ENCODE measurements around the gene POLA1.

POLA1 gene

DNA sequence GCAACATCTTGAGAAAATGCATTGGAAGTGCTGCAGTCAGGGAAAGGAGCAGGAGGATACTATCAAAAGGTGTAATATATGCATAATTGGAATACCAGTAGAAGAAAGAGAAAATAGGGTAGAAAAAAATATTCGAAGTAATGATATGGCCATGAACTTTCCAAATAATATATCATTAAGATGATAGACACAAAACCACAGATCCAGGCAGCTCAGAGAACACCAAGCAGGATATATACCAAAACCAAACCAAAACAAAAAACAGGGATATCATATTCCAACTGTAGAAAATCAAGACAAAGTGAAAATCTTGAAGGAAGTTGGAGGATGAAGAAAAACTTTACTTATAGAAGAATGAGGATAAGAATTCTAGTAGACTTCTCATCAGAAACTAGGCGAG, 9.7 kb upstream of the POLA1 start:
- DNase-seq (ENCODE audit: low read depth in 3 of 3): no peak

DNA sequence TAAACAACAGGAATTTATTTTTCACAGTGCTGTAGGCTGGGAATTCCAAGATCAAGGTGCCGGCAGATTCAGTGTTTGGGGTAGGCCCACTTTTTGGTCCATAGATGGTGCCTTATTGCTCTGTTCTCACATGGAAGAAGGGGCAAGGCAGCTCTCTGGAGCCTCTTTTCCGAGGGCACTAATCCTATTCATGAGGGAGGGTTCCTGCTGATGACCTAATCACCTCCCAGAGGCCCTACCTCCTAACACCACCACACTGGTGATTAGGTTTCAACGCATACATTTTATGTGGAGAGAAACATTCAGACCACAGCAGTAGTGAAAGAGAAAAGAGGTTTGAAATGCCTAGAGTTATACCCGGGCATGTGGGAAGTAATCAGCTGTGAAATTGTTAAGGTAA, 1.4 kb upstream of the POLA1 start:
- DNase-seq (ENCODE audit: low read depth in 3 of 3): no peak

DNA sequence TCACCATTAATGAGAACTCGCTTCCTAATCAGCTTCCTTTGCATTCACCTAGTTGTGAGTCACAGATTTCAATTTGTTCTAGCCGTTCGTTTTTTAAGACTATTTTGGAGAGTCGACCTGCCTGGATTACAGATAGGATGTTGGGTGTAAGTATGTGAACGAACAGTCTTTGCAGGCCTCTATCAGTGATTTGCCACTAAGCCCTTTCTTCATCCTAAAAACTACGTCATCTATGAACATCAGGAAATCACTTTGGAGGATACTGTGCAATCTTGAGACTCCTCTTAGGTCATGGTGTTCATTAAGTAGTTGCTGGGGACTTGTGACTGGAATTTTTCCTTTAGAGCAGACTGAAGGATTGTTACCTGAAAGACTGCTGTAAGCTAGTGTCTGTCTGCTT, 1.1 kb downstream of the POLA1 start:
- no peak for DNase-seq (ENCODE audit: low read depth in 3 of 3)

- DNase-seq (ENCODE audit: low read depth in 3 of 3): no peak
Measured at GRCh38 chrX:24696294-24696693, 2.6 kb downstream of the POLA1 start.

DNA sequence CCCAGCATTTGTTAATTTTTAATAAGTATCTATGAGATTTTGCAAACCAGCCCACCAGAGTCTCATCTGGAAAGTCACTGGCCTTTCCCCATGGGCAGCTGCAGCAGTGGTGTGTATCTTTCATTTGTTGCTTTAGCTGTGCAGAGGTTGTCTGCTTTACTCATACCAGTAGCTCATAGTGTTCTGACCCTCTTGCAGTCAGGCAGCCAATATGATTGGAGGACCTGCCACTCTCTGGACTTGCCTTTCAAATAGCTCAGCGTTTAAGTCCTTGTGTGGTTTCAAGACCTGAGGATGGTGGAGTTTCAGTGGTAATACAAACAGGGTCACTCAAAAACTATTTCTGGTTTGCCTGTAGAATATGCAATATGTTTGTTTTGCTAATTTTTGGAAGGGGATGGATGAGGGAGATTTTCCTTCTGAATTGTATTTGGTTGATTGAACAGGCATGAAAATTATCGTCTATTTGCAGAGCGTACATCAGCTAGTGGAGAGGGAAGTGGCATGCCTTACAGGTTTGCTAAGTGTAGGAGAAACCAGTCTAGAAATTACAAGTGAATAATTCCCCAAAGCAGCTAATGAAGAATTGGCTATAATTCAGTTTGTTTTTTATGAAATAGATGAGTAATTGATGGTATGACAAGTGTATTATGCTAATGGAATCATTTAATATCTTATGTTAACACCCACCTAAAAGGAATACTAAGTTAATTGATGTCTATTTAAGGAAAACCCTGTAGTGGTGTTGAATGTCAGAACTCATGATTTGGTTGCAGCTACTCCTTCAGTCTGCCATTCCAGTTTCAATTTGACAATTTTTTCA, 8.9 kb downstream of the POLA1 start:
- DNase-seq (ENCODE audit: low read depth in 3 of 3): no peak

DNA sequence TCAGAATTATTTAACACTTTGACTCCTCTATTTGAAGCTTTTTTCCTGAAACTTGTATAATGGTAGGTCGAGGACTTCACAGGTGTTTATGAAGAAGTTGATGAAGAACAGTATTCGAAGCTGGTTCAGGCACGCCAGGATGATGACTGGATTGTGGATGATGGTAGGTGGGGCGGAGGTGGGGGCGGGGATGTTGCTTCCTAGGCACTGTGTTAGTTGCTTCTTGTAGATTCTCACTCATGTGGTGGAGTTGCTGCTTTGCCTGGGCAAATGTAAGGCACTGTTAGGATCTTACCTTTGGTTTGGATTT, 9.4 kb downstream of the POLA1 start:
- no peak for DNase-seq (ENCODE audit: low read depth in 3 of 3)

GRCh38 chrX:24718771-24719170, 25.1 kb downstream of the POLA1 start:
- no peak for DNase-seq (ENCODE audit: low read depth in 3 of 3)

DNA sequence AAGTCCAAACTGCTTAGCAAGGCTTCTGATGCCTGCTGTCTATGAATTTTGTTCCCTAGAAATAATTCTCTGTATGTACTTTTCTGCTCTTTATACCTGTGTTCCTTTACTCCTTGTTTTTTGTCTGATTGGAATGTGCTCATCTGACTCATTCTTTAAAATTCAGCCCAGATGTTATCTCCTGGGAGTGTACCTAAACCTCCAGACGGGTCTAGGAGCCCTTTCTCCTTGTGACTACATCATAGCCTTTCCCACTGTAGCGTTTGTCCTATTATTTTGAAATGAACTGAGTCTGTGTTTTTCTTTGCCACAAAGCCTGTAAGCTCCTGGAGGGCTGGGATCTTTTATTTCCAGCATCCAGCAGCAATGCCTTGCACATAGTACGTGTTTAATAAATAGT, 26.3 kb downstream of the POLA1 start:
- no peak for DNase-seq (ENCODE audit: low read depth in 3 of 3)

- no peak for DNase-seq (ENCODE audit: low read depth in 3 of 3)
Measured at GRCh38 chrX:24728530-24728929, 34.8 kb downstream of the POLA1 start.

DNA sequence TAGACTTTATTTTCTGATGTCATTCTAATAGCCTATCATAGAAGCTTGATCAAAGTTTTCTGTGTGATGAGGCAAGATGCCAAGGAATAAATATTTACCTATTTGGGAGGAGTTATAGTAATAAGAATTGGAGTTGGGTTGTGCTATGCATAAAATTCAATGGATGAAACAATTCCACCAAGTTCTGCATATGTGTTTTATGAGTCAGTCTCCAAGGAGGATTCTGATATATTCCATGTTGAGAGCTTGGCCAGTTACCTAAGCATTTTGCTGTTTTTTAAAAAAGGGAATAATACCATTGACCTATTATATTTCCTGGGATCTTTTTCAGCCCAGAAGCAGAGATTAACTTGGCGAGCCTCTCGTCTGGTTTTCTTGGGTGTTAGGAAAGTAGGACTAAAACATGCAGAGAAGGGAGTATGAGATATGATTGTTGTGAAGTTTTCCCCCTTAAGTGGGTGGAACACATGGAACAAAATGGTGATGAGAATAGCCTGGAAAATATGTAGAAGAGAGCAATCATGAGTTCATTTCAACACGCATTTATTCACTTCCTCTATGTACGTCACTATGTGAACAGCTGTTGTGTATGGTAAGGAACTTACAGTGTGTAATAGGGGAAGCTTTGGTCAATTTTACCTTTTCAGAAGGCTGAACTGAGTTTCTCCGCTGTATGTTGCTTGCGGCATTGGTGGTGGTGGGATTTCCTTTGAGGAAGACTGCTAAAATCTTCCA, 39.2 kb downstream of the POLA1 start:
- DNase-seq (ENCODE audit: low read depth in 3 of 3): no peak

GRCh38 chrX:24741330-24741729, 47.6 kb downstream of the POLA1 start:
- DNase-seq (ENCODE audit: low read depth in 3 of 3): no peak

GRCh38 chrX:24748196-24748595, 54.5 kb downstream of the POLA1 start:
- DNase-seq (ENCODE audit: low read depth in 3 of 3): no peak

- DNase-seq (ENCODE audit: low read depth in 3 of 3): no peak
Measured at GRCh38 chrX:24759786-24760185, 66.1 kb downstream of the POLA1 start.

- DNase-seq (ENCODE audit: low read depth in 3 of 3): no peak
Measured at GRCh38 chrX:24760363-24761000, 66.8 kb downstream of the POLA1 start.

DNA sequence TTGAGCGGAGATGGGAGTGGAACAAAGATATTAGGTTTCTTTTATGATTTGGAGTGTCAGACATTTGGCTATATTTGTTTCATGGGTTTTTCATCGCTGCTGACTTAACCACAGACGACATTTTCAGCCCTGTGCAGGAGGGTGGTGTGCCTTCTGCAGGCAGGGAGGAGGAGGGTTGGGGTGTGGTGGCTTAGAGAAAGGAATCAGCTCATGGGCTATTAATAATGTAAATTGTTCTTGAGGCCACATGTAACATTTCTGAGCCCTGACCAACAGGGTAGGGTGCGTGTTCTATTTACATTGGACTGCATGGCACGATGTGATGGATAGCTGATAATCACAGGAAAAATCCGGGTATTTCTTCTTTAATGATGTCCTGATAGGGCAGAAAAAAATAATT, 67.6 kb downstream of the POLA1 start:
- no peak for DNase-seq (ENCODE audit: low read depth in 3 of 3)

GRCh38 chrX:24763989-24764388, 70.3 kb downstream of the POLA1 start:
- DNase-seq (ENCODE audit: low read depth in 3 of 3): no peak

DNA sequence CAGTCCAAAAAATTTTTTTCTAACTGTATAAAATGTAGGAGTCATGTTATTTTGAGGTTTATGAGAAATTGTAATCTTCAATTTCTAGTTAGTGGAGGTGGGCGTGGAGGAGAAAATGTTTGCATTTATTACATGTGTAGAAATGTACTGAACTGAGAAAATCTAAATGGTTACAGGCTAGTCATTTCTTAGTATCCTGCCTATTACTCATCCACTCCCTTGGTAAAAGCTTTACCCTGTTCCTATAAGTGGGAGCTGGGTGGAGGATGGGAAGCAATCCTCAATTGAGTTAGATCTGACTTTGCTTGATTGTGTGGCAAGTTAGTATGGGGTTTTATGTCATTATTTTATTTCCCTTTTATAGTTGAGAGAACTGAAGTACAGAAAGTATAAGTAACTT, 73.8 kb downstream of the POLA1 start:
- no peak for DNase-seq (ENCODE audit: low read depth in 3 of 3)

DNA sequence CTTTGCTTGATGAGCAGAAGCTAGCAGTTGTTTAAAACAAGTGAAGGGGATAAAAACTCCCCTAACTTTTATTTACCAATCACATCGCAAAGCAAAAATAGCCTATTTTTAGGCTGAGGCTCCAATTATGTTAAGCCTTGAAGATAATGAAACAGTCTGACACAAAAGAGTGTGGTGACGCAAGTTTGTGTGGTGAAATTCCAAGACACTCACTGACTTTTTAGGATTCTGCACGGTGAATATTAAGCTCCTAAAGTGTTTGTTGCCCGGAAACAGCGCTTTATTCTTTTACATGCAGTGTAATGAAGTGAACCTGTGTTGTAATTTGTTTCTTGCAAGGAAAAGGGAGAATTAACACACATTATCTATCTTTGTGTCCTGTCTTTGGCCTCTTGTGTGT, 74.8 kb downstream of the POLA1 start:
- no peak for DNase-seq (ENCODE audit: low read depth in 3 of 3)

GRCh38 chrX:24774650-24775049, 80.9 kb downstream of the POLA1 start:
- DNase-seq (ENCODE audit: low read depth in 3 of 3): no peak

DNA sequence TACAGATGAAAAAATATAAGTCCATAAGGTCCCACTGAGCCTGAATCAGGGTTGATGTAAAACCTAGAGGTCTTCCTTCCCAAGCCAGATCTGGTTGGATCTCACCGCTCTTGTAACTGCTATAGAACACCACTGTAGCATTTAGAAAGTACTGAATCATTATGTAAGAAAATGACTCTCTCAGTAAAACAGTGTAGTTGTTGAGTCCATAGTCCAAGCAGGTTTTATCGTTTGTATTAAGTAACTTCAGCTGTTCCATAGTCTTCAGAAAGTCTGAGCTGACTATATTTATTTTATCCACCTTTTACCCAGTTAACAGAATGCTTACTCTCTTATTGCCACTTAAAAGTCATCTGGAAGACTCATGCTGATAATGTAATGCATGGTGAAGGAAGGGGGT, 82.2 kb downstream of the POLA1 start:
- DNase-seq (ENCODE audit: low read depth in 3 of 3): no peak

GRCh38 chrX:24777660-24778059, 83.9 kb downstream of the POLA1 start:
- DNase-seq (ENCODE audit: low read depth in 3 of 3): no peak

- DNase-seq (ENCODE audit: low read depth in 3 of 3): no peak
Measured at GRCh38 chrX:24782011-24782410, 88.3 kb downstream of the POLA1 start.

DNA sequence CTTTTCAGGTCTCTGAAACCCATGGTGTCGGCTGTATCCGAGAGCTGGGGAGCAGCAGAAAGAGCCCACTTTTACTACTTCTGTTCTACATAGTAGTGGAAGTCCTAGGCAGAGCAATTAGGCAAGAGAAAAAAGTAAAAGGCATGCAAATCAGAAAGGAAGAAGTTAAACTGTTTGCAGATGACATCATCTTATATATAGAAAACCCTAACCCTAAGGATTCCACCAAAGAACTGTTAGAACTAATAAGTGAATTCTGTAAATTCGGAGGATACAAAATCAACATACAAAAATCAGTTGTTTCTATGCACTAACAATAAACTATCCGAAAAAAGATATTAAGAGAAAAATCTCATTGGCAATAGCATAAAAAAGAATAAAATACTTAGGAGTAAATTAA, 95.3 kb downstream of the POLA1 start:
- no peak for DNase-seq (ENCODE audit: low read depth in 3 of 3)

Measured in stimulated activated CD4-positive, alpha-beta T cell treated with anti-CD3 and anti-CD28 coated beads, TNF-alpha, amount 100 ng/mL, for 4 hours (primary cell).